ENCODE results near the gene SLC30A3.

The SLC30A3 gene

DNA sequence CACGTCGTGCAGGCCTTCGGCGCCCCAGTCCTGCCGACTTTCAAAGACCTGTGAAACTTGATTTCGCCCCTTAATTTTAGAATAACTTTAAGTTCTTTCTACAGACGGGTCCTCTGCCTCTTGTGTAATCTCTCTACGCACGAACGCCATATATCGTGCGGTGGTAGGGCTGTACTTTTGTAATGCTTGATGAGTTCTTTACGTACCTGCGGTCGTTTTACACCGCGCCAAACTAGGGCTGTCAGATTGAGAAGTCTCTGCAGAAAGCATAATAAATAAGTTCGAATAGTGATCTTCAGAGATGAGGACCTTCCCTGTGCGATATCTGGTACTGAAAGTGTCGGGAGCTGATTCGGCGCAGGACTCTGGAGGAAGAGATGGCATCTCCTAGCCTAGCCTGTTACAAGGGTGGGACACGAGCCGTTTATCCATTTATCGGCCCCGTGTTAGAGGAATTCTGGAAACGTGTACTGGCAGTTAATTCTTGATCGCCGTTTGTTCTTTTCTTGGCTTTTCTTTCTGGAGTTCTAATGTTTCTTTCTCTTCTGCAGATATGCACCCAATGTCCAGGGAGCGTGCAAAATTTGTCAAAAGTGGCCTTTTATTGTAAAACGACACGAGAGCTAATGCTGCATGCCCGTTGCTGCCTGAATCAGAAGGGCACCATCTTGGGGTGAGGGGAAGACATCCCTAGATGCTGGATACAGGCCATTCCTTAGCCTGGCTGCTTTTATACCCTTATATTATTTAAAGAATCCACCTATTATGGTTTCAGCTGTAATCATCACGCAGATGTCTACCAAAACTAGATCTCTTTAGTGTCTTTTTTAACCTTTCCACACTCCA is 50.0 kb downstream of the SLC30A3 start:
- peak overlapping the region; percentile 96 for H3K27ac ChIP-seq
- TF ChIP-seq, protein P1, sequence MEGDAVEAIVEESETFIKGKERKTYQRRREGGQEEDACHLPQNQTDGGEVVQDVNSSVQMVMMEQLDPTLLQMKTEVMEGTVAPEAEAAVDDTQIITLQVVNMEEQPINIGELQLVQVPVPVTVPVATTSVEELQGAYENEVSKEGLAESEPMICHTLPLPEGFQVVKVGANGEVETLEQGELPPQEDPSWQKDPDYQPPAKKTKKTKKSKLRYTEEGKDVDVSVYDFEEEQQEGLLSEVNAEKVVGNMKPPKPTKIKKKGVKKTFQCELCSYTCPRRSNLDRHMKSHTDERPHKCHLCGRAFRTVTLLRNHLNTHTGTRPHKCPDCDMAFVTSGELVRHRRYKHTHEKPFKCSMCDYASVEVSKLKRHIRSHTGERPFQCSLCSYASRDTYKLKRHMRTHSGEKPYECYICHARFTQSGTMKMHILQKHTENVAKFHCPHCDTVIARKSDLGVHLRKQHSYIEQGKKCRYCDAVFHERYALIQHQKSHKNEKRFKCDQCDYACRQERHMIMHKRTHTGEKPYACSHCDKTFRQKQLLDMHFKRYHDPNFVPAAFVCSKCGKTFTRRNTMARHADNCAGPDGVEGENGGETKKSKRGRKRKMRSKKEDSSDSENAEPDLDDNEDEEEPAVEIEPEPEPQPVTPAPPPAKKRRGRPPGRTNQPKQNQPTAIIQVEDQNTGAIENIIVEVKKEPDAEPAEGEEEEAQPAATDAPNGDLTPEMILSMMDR (conservative IDR thresholded peaks at IDR 0.05): no peak

DNA sequence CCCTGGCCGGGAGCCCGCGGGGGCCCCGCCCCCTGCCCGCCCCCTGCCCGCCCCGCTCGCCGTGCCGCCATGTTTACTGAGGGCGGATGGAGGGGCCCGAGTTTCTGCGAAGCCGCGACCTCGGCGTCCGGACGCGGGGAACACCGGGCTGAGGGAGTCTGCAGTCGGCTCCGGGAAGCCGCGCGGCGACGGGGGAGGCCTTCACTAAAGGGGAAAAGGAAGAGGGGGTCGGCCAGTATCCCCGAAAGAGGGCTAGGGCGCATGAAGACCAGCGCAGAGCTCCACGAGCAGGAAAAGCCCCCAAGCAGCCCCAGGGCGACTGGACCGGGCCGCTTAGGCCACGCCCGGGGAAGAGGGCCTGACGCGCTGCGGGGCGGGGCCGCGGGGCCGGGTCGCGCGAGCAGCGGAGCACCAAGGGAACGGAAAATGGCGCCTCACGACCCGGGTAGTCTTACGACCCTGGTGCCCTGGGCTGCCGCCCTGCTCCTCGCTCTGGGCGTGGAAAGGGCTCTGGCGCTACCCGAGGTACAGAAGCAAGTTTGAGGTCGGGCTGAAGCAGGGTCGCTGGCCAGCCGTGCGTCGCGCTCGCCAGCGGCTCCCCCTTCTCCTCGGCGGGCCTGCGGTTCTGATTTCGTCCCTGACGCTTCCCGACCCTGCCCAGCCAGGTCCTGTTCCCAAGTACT is 50.8 kb downstream of the SLC30A3 start, which contains the start of the genes ATRAID and SLC5A6:
Gene ATRAID (plus strand): TSS at position 99 of the 683 bp plus-strand sequence. CDS start 328 bp downstream, at position 427.
Gene SLC5A6 (minus strand): TSS at position 326 of the 683 bp plus-strand sequence. CDS start 4,618 bp downstream, outside the sequence.
- TF ChIP-seq, protein P1 (conservative IDR thresholded peaks at IDR 0.05): no peak
- peak within 1 kb of the TSS; percentile 96 for H3K27ac ChIP-seq

DNA sequence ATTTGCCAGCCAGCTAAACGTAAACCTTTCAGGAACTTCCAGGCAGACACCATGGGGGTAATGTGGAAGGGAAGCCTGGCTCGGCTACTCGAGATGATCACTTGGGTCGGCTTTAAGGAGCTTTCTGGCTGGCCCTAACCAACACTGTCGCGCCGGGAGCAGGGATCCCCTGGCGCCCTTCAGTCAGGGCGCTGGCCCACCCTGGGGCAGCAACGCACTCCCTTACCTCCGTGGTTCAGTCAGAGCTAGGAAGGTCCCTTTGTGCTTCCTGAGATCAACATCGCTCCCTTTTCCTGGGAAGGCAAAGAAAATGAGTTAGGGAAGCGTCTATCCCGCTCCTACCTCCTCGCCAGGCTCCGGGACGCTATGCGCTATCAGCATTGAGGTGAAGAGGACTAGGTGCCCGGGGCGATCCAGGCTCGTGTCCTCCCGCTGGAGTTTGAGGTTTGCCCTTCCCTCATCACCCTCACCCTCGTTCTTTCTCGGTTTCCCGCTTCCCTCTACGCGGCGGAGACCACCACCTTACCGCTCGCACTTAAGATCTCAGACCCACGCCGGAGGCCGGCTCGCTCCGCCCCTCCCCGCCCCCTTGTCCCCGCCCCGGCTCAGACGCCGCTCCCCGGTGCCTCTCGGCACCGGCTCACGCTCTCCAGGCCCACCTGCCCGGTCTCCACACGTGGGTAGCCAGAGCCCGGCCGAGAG is 51.5 kb downstream of the SLC30A3 start:
- H3K27ac ChIP-seq: peak overlapping the region; percentile 96
- TF ChIP-seq, protein P1 (conservative IDR thresholded peaks at IDR 0.05): no peak

DNA sequence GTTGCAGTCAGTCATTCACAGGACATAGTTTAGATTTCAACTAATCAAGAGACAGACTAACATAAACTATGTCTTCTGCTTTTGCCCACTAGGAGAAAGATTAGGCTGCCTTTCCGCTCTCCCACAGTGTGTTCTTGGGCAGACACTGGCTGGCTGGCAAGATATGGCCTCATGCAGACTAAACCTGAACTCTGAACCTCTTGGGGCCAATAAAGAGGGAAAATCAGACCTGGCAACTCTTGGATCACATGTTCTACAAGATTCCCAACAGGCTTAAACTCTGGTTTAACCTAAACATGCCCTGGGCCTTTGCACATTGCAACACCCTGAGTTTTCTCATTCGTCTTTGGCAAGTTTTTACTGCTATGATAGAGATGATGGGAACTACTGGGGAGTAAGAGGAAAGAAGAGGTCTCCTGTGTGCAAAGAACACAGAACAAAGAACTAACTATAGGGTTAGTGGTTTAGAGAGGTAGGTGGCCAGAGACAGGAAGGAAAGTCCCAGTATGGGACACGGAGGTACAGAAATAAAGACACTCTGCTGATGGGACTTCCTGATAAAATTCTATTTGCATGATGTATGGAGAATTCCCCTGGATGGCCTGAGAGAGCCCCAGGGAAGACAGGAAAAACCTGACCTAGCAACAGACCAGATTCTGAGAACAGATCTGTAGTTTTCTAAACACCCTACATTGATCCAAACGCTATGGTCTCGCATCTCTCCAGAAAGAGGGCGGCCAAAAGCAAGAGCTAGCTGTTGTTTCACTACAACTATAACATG is 53.0 kb downstream of the SLC30A3 start:
- H3K27ac ChIP-seq: peak overlapping the region; percentile 96
- TF ChIP-seq, protein P1 (conservative IDR thresholded peaks at IDR 0.05): no peak

DNA sequence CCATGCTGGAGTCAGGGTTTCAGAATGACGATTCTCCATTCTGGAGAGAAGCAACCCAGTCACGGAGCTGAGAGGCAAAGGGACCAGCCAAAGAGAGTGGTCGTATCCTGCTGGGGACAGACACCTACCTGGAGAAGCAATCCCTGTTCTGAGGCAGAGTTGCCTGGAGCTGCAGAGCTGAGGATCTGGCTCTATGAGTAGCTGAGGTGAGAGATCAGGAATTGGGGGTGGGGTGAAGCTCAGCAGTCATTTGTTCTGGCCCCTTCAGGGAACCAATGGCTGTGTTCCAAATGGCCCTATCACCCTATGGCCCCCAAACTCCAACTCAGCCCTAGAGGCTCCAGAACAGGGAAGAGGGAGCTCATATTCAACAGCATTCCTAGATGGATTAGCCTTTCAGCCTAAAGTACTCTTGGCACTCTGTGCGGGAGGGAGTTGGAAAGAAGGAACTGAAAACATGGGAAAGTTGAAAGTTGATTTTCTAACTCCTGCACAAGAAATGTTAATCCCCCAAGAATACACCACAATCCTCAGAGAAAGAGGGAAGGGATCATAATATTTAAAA is 54.3 kb downstream of the SLC30A3 start:
- peak overlapping the region; percentile 96; the same call in 1 of the 2 replicates for H3K27ac ChIP-seq

DNA sequence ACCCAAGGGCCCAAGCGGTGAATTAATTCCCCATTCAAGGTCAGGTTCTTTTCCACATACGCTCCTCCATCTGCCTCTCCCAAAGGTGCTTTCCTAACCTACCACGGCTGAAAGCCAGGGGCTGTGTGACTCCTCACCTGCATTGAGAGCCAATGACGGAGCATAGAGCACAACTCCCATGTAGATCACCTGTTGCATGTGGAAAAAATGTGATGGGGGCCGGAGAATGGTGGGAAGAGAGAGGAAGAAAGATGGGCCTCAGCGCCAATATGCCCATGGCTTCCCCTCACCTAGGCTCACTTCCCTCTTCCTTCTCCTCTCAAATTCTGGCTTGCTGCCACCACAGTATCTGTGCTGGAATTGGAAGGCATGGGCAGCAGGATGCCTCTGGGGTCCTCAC is 56.5 kb downstream of the SLC30A3 start:
- no peak overlapping the region for H3K27ac ChIP-seq
- TF ChIP-seq, protein P1 (conservative IDR thresholded peaks at IDR 0.05): no peak

More for the DNA sequence above, 54.3 kb downstream of the SLC30A3 start:
- TF ChIP-seq, protein P1 (conservative IDR thresholded peaks at IDR 0.05): no peak

Measured in VCaP (cell line).